ENCODE data around the gene ZNRF2. TPM values are rescaled to one million over a fixed set of nuclear protein-coding genes. Genes with fewer than 3 reads are reported as not detected.

Gene ZNRF2
- polyA plus RNA-seq, 1 donor (not counting 4 experiments of a cell fraction or from before 2014, with no cell fraction given) = 7.0 TPM

DNA sequence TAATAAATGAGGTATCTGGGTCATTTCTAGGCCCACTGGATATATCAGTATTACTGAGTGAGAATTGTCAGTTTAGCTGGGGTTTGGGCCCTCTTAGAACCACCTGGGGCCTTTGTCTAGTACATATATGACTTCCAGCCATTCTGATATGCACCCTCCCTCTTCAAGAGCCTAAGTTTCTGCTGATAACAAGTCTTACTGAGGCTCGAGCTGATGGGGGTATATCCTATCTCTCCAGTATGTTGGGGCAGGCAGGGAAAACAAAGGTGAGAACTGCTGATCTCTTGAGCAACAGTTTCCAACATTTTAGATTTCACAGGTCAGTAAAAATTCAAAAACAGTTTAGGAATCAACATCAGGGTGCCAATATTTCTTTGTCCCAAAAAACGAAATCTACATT, 10.8 kb upstream of the ZNRF2 start:
- no peak for TF ChIP-seq EZH2 (IDR thresholded peaks at IDR 0.05; ENCODE audit: low read length)
- TF ChIP-seq, protein P1, sequence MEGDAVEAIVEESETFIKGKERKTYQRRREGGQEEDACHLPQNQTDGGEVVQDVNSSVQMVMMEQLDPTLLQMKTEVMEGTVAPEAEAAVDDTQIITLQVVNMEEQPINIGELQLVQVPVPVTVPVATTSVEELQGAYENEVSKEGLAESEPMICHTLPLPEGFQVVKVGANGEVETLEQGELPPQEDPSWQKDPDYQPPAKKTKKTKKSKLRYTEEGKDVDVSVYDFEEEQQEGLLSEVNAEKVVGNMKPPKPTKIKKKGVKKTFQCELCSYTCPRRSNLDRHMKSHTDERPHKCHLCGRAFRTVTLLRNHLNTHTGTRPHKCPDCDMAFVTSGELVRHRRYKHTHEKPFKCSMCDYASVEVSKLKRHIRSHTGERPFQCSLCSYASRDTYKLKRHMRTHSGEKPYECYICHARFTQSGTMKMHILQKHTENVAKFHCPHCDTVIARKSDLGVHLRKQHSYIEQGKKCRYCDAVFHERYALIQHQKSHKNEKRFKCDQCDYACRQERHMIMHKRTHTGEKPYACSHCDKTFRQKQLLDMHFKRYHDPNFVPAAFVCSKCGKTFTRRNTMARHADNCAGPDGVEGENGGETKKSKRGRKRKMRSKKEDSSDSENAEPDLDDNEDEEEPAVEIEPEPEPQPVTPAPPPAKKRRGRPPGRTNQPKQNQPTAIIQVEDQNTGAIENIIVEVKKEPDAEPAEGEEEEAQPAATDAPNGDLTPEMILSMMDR (optimal IDR thresholded peaks at IDR 0.05 in 1 of 3, IDR thresholded peaks at IDR 0.05 in 1 of 3, conservative IDR thresholded peaks at IDR 0.05 in 1 of 3; ENCODE audit: extremely low read depth in 1 of 3, insufficient read depth in 2 of 3, low read length in 3 of 3) = no peak
- H3K27me3 ChIP-seq (ENCODE audit: control insufficient read depth, extremely low read depth, insufficient read depth, low read length) = no peaks in the 10 kb centered on the region
- H3K9me3 ChIP-seq (ENCODE audit: control insufficient read depth, low read depth, low read length) = no peaks in the 10 kb centered on the region
- no peak overlapping the region for H2AFZ ChIP-seq (ENCODE audit: control insufficient read depth, low read length)
- no peaks in the 10 kb centered on the region for H3K4me1 ChIP-seq (ENCODE audit: control insufficient read depth, extremely low read depth, insufficient read depth, low read length)
- DNase-seq (ENCODE audit: low read depth, low spot score) (no peak), FAIRE-seq (no peak)
- H3K4me3 ChIP-seq (ENCODE audit: control insufficient read depth in 2 of 3, extremely low read depth in 1 of 3, insufficient read depth in 2 of 3, low read depth in 1 of 3, low read length in 3 of 3) = no peak overlapping the region
- no peak overlapping the region for H3K9ac ChIP-seq (ENCODE audit: control insufficient read depth, extremely low read depth, insufficient read depth, low read length)
- H3K36me3 ChIP-seq (ENCODE audit: control insufficient read depth in 2 of 2, extremely low read depth in 1 of 2, insufficient read depth in 2 of 2, low read length in 2 of 2) = no peaks in the 10 kb centered on the region
- H3K27ac ChIP-seq (ENCODE audit: control insufficient read depth, insufficient read depth, low read length) = no peak overlapping the region
- dilution Hi-C loops (cut with MboI; ENCODE audit: extremely low pct_ligation_motif_present, low sequenced_read_pairs) = no loop called here
- no peaks in the 10 kb centered on the region for H3K79me2 ChIP-seq (ENCODE audit: control insufficient read depth, insufficient read depth, low read length)
- no peak overlapping the region for H3K4me2 ChIP-seq (ENCODE audit: control insufficient read depth, extremely low read depth, insufficient read depth, low read depth, low read length)
- no peaks in the 10 kb centered on the region for H4K20me1 ChIP-seq (ENCODE audit: control insufficient read depth, extremely low read depth, insufficient read depth, low read length)
- no peaks in the 10 kb centered on the region for H3K9me1 ChIP-seq (ENCODE audit: control insufficient read depth, extremely low read depth, insufficient read depth, low read length)

DNA sequence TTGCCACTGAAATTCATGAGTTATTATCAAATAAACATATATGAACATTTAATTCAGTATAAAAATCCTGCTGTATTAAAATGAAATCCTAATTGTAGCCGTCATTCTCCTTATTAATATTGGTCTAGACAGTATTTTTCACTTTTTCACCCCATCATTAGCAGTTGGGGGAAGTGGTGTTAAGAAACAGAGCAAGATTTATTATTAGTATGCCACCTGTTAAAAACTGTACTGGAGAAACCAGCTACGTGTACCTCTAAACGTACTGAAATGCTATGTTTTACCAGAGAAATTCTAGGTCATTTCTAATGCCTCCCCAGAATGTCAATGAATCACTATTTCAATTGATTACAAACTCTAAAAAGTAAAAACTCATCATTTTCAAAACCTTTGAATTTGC, 9.8 kb upstream of the ZNRF2 start:
- no peak overlapping the region for H3K4me3 ChIP-seq (ENCODE audit: control insufficient read depth in 2 of 3, extremely low read depth in 1 of 3, insufficient read depth in 2 of 3, low read depth in 1 of 3, low read length in 3 of 3)
- no peak overlapping the region for H3K9ac ChIP-seq (ENCODE audit: control insufficient read depth, extremely low read depth, insufficient read depth, low read length)
- FAIRE-seq (no peak), DNase-seq (ENCODE audit: low read depth, low spot score) (no peak)
- no peak overlapping the region for H2AFZ ChIP-seq (ENCODE audit: control insufficient read depth, low read length)
- H3K36me3 ChIP-seq (ENCODE audit: control insufficient read depth in 2 of 2, extremely low read depth in 1 of 2, insufficient read depth in 2 of 2, low read length in 2 of 2) = no peaks in the 10 kb centered on the region
- no peak overlapping the region for H3K27ac ChIP-seq (ENCODE audit: control insufficient read depth, insufficient read depth, low read length)
- H3K9me1 ChIP-seq (ENCODE audit: control insufficient read depth, extremely low read depth, insufficient read depth, low read length) = no peaks in the 10 kb centered on the region
- dilution Hi-C loops (cut with MboI; ENCODE audit: extremely low pct_ligation_motif_present, low sequenced_read_pairs) = no loop called here
- no peaks in the 10 kb centered on the region for H3K9me3 ChIP-seq (ENCODE audit: control insufficient read depth, low read depth, low read length)
- H3K79me2 ChIP-seq (ENCODE audit: control insufficient read depth, insufficient read depth, low read length) = no peaks in the 10 kb centered on the region
- H4K20me1 ChIP-seq (ENCODE audit: control insufficient read depth, extremely low read depth, insufficient read depth, low read length) = no peaks in the 10 kb centered on the region
- H3K4me2 ChIP-seq (ENCODE audit: control insufficient read depth, extremely low read depth, insufficient read depth, low read depth, low read length) = no peak overlapping the region
- no peaks in the 10 kb centered on the region for H3K4me1 ChIP-seq (ENCODE audit: control insufficient read depth, extremely low read depth, insufficient read depth, low read length)
- no peaks in the 10 kb centered on the region for H3K27me3 ChIP-seq (ENCODE audit: control insufficient read depth, extremely low read depth, insufficient read depth, low read length)
- no peak for TF ChIP-seq EZH2 (IDR thresholded peaks at IDR 0.05; ENCODE audit: low read length)
- TF ChIP-seq, protein P1 (optimal IDR thresholded peaks at IDR 0.05 in 1 of 3, IDR thresholded peaks at IDR 0.05 in 1 of 3, conservative IDR thresholded peaks at IDR 0.05 in 1 of 3; ENCODE audit: extremely low read depth in 1 of 3, insufficient read depth in 2 of 3, low read length in 3 of 3) = no peak
